Mesendoderm (in vitro differentiated cells): Measurements from ENCODE around the gene HAO1.

Experiments
- DNase-seq: peaks from one replicate; pipeline ENCODE4 v3.0.0; 2013
- H2AK5ac ChIP-seq: 2 replicates; pipeline ENCODE4 v1.6.1; 2013; ENCODE audit warnings: low read length, inconsistent platforms
- H2BK120ac ChIP-seq: 2 replicates; pipeline ENCODE4 v1.6.1; 2013; ENCODE audit warnings: low read depth, mild to moderate bottlenecking, low read length, moderate library complexity, mixed read lengths
- H2BK15ac ChIP-seq: replicated peaks from 2 replicates; pipeline ENCODE4 v1.6.1; 2013; ENCODE audit warnings: low read depth, mild to moderate bottlenecking, moderate library complexity
- H2BK5ac ChIP-seq: 2 replicates; pipeline ENCODE4 v1.6.1; 2013; ENCODE audit warnings: low read length, inconsistent platforms
- H3K18ac ChIP-seq: 2 replicates; pipeline ENCODE4 v1.6.1; 2013; ENCODE audit warnings: mild to moderate bottlenecking, low read length, mixed read lengths
- H3K23ac ChIP-seq: one replicate; pipeline ENCODE4 v1.6.1; 2013; ENCODE audit warnings: low read length
- H3K27ac ChIP-seq: 2 replicates; pipeline ENCODE4 v1.5.1; 2013; ENCODE audit warnings: low read depth, mild to moderate bottlenecking, inconsistent platforms, low read length, moderate library complexity
- H3K27me3 ChIP-seq: 2 replicates; pipeline ENCODE4 v1.6.1; 2013; ENCODE audit warnings: low read length, control low read depth, mild to moderate bottlenecking, inconsistent platforms; ENCODE audit not compliant: insufficient read depth, poor library complexity
- H3K36me3 ChIP-seq: 2 replicates; pipeline ENCODE4 v1.6.1; 2013; ENCODE audit warnings: low read length, inconsistent platforms; ENCODE audit not compliant: control insufficient read depth, insufficient read depth
- H3K4ac ChIP-seq: one replicate; pipeline ENCODE4 v1.6.1; 2013; ENCODE audit warnings: low read depth, mild to moderate bottlenecking, low read length, moderate library complexity
- H3K4me1 ChIP-seq: 2 replicates; pipeline ENCODE4 v1.6.1; 2013; ENCODE audit warnings: low read depth, low read length, inconsistent platforms; ENCODE audit not compliant: control insufficient read depth
- H3K4me2 ChIP-seq: 2 replicates; pipeline ENCODE4 v1.6.1; 2013; ENCODE audit warnings: low read length
- H3K4me3 ChIP-seq: 2 replicates; pipeline ENCODE4 v1.5.1; 2013; ENCODE audit warnings: mild to moderate bottlenecking, low read length
- H3K56ac ChIP-seq: one replicate; pipeline ENCODE4 v1.6.1; 2013; ENCODE audit warnings: low read length
- H3K79me1 ChIP-seq: 2 replicates; pipeline ENCODE4 v1.6.1; 2013; ENCODE audit warnings: low read length, inconsistent platforms
- H3K79me2 ChIP-seq: 2 replicates; pipeline ENCODE4 v1.6.1; 2013; ENCODE audit warnings: mild to moderate bottlenecking, low read length; ENCODE audit not compliant: control insufficient read depth, insufficient read depth
- H3K9ac ChIP-seq: 2 replicates; pipeline ENCODE4 v1.6.1; 2013; ENCODE audit warnings: low read length, inconsistent platforms
- H4K5ac ChIP-seq: one replicate; pipeline ENCODE4 v1.6.1; 2013; ENCODE audit warnings: low read length
- H4K8ac ChIP-seq: one replicate; pipeline ENCODE4 v1.6.1; 2013; ENCODE audit warnings: low read depth, mild to moderate bottlenecking, control low read depth, low read length, moderate library complexity
- WGBS: extraction: QIAGEN DNeasy Blood & Tissue Kit; methylation state at CpG from one replicate; pipeline ENCODE4 v1.1.7; 2013; ENCODE audit warnings: low lambda C conversion rate, missing lambda C conversion rate; ENCODE audit not compliant: insufficient coverage; ENCODE audit errors: extremely low coverage; 5-methylcytosine and 5-hydroxymethylcytosine counted together

Gene HAO1

DNA sequence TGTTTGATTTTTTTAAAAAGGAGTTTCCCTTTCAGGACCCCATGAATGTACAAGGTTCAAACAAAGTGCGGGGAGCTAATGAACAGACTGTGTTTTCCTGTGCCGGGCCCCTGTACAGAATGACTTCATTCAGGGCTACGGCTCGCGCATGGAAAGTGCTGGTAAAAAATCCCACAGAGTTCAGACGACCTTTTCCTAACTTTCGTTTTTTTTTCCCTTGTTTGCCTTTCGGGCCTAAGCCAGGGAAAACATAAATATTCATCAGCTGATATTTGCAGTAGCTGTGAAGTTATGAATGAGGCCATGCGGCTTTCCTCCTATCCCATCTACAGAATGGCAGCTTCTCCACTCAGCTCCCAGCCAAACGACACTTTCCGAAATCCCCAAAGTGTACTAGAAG lies 74.0 kb downstream of the HAO1 start:
- Histone ChIP-seq H2BK15ac (no peak overlapping the region), H3K4me2 (no peak overlapping the region), H2AK5ac (no peak overlapping the region), H3K18ac (no peak overlapping the region), H2BK120ac (no peak overlapping the region), H3K27ac (no peak overlapping the region), H3K4ac (no peak overlapping the region), H3K23ac (no peak overlapping the region), H3K9ac (no peak overlapping the region), H4K8ac (no peak overlapping the region), H3K79me1 (no peaks in the 10 kb centered on the region), H3K79me2 (no peaks in the 10 kb centered on the region), H3K36me3 (no peaks in the 10 kb centered on the region), H4K5ac (no peak overlapping the region), H2BK5ac (no peak overlapping the region), H3K56ac (no peak overlapping the region), H3K4me1 (no peaks in the 10 kb centered on the region), H3K4me3 (no peak overlapping the region), H3K27me3 (no peaks in the 10 kb centered on the region)
- WGBS = no CpG with 5 or more reads among the region's 11 CpGs
- DNase-seq = no peak

- H3K9ac ChIP-seq = no peak overlapping the region
- no peaks in the 10 kb centered on the region for H3K4me1 ChIP-seq
- H3K79me1 ChIP-seq = no peaks in the 10 kb centered on the region
- no peak overlapping the region for H3K4ac ChIP-seq
- no peak overlapping the region for H4K8ac ChIP-seq
- no peak overlapping the region for H2BK15ac ChIP-seq
- H3K27ac ChIP-seq = no peak overlapping the region
- no peak overlapping the region for H4K5ac ChIP-seq
- no peak overlapping the region for H3K56ac ChIP-seq
- no peaks in the 10 kb centered on the region for H3K36me3 ChIP-seq
- no peak overlapping the region for H3K18ac ChIP-seq
- DNase-seq = peak; percentile 64
- H2BK120ac ChIP-seq = no peak overlapping the region
- no peak overlapping the region for H3K23ac ChIP-seq
- no peak overlapping the region for H2BK5ac ChIP-seq
- H3K4me3 ChIP-seq = no peak overlapping the region
- no peaks in the 10 kb centered on the region for H3K27me3 ChIP-seq
- H2AK5ac ChIP-seq = no peak overlapping the region
- WGBS = no CpG with 5 or more reads among the region's 3 CpGs
- H3K79me2 ChIP-seq = no peaks in the 10 kb centered on the region
- H3K4me2 ChIP-seq = no peak overlapping the region
Measured at GRCh38 chr20:7859356-7859802, 80.9 kb downstream of the HAO1 start.

GRCh38 chr20:7858734-7859250 lies 81.5 kb downstream of the HAO1 start:
- H3K27ac ChIP-seq = no peak overlapping the region
- H4K5ac ChIP-seq = no peak overlapping the region
- WGBS = no CpG with 5 or more reads among the region's 4 CpGs
- H2BK15ac ChIP-seq = no peak overlapping the region
- peaks cover under 1% of the 10 kb centered on the region for H3K27me3 ChIP-seq
- H3K79me1 ChIP-seq = no peaks in the 10 kb centered on the region
- no peak for DNase-seq
- H3K4me3 ChIP-seq = no peak overlapping the region
- H3K18ac ChIP-seq = no peak overlapping the region
- H2BK120ac ChIP-seq = no peak overlapping the region
- no peak overlapping the region for H3K4ac ChIP-seq
- no peaks in the 10 kb centered on the region for H3K36me3 ChIP-seq
- no peak overlapping the region for H3K23ac ChIP-seq
- H4K8ac ChIP-seq = no peak overlapping the region
- H2AK5ac ChIP-seq = no peak overlapping the region
- no peak overlapping the region for H3K56ac ChIP-seq
- no peaks in the 10 kb centered on the region for H3K79me2 ChIP-seq
- no peak overlapping the region for H3K4me2 ChIP-seq
- H3K9ac ChIP-seq = no peak overlapping the region
- H3K4me1 ChIP-seq = no peaks in the 10 kb centered on the region
- no peak overlapping the region for H2BK5ac ChIP-seq

DNA sequence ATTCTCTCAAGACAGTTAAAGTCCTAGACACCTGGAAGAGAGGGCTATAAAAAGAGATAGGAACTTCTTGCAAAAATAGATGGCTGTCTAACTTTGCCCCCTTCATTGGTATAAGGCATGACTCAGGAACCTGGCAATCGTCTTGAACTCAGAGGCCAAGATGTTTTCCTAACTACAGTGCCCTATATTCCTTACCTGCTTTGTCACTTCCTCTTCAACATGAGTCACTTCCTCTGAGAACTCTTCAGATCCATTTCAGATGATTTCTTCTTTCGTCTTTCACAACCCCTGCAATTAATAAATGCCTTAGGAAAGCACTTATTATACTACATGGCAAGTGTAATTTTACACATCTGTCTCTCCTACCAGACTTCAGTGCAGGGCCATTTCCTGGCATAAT lies 83.5 kb downstream of the HAO1 start:
- Histone ChIP-seq H3K18ac (no peak overlapping the region), H3K9ac (no peak overlapping the region), H4K5ac (no peak overlapping the region), H2BK5ac (no peak overlapping the region), H3K4me3 (no peak overlapping the region), H2BK15ac (no peak overlapping the region), H4K8ac (no peak overlapping the region), H3K79me1 (no peaks in the 10 kb centered on the region), H3K23ac (no peak overlapping the region), H2BK120ac (no peak overlapping the region), H3K27ac (no peak overlapping the region), H3K4me1 (no peaks in the 10 kb centered on the region), H3K56ac (no peak overlapping the region), H3K79me2 (no peaks in the 10 kb centered on the region), H3K4ac (no peak overlapping the region), H3K27me3 (peaks cover 1% of the 10 kb centered on the region), H3K36me3 (no peaks in the 10 kb centered on the region), H2AK5ac (no peak overlapping the region), H3K4me2 (no peak overlapping the region)
- no CpG with 5 or more reads among the region's 2 CpGs for WGBS
- DNase-seq = peak; percentile 14

DNA sequence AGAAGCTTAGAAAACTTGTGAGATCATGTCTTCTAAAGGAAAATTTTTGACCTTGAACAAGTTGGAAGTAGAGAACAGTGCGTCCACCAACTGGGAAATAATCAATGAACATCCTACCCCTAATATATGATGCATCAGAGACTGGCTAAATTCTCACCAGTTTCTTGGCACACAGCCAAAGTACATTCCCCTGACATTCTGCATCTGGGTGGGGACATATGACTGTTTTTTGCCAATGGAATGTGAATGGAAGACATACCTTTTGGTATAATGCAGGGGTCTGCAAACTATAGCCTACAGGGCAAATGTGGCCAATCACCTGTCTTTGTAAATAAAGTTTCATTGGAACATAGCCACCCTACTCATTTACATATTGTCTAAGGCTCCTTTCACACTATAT lies 84.7 kb downstream of the HAO1 start:
- Histone ChIP-seq H3K23ac (no peak overlapping the region), H3K18ac (no peak overlapping the region), H3K27ac (no peak overlapping the region), H3K56ac (no peak overlapping the region), H2BK15ac (no peak overlapping the region), H2BK120ac (no peak overlapping the region), H3K4me3 (no peak overlapping the region), H4K5ac (no peak overlapping the region), H3K4ac (no peak overlapping the region), H2AK5ac (no peak overlapping the region), H3K4me2 (no peak overlapping the region), H3K79me1 (no peaks in the 10 kb centered on the region), H4K8ac (no peak overlapping the region), H3K79me2 (no peaks in the 10 kb centered on the region), H3K36me3 (no peaks in the 10 kb centered on the region), H3K27me3 (peaks cover 1% of the 10 kb centered on the region), H3K4me1 (no peaks in the 10 kb centered on the region), H2BK5ac (no peak overlapping the region), H3K9ac (no peak overlapping the region)
- no peak for DNase-seq
- WGBS = no CpG with 5 or more reads among the region's 1 CpG

- no peak overlapping the region for H2BK15ac ChIP-seq
- no peaks in the 10 kb centered on the region for H3K79me2 ChIP-seq
- H3K79me1 ChIP-seq = no peaks in the 10 kb centered on the region
- H2AK5ac ChIP-seq = no peak overlapping the region
- H3K4me3 ChIP-seq = no peak overlapping the region
- no peak overlapping the region for H3K9ac ChIP-seq
- H3K18ac ChIP-seq = no peak overlapping the region
- no peak overlapping the region for H3K27ac ChIP-seq
- no peak overlapping the region for H3K4me2 ChIP-seq
- no peak overlapping the region for H3K23ac ChIP-seq
- H4K5ac ChIP-seq = no peak overlapping the region
- H3K4ac ChIP-seq = no peak overlapping the region
- no peaks in the 10 kb centered on the region for H3K4me1 ChIP-seq
- no peaks in the 10 kb centered on the region for H3K36me3 ChIP-seq
- H2BK120ac ChIP-seq = no peak overlapping the region
- H4K8ac ChIP-seq = no peak overlapping the region
- H3K56ac ChIP-seq = no peak overlapping the region
- H2BK5ac ChIP-seq = no peak overlapping the region
- DNase-seq = no peak
- peaks cover 1% of the 10 kb centered on the region for H3K27me3 ChIP-seq
Measured at GRCh38 chr20:7853493-7853892, 86.8 kb downstream of the HAO1 start.
